DND-41 (cell line): ENCODE measurements around the gene FKBP9.
"Not testable (repeated sequence)": the region's sequence is repeated elsewhere in the genome, so short reads cannot be mapped to it uniquely, and the experiment has no call there.

Source experiments
- EZH2 ChIP-seq: IDR thresholded peaks from 3 replicates; pipeline ENCODE4 v1.6.1; 2012; ENCODE audit warnings: borderline replicate concordance, low read depth, mild to moderate bottlenecking, moderate library complexity, low read length, inconsistent platforms; ENCODE audit not compliant: severe bottlenecking
- TF ChIP-seq, protein P1 (sequence below): IDR thresholded peaks from 2 replicates; pipeline ENCODE4 v1.5.1; 2012; ENCODE audit warnings: borderline replicate concordance, low read length, moderate library complexity, mild to moderate bottlenecking; ENCODE audit not compliant: poor library complexity, severe bottlenecking; ENCODE audit errors: extremely low read depth

DNA sequence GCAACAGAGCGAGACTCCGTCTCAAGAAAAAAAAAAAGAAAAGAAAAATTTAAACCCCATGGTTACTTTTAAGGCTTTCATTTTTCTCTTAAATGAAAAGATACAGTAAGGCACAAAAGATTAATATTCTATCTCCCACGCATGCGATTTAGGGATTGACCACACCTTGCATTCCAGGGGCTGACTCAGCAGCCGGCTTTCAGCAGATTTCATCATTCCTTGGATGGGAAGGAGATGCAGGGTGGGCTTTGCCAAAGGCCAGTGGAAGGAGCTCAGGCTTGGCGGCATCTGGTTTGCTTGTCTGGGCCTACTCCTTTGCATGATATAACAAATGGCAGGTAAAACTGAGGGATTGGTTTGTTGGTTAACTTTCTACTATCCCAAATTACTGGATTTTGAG, 22.0 kb downstream of the FKBP9 start:
- TF ChIP-seq, protein P1, sequence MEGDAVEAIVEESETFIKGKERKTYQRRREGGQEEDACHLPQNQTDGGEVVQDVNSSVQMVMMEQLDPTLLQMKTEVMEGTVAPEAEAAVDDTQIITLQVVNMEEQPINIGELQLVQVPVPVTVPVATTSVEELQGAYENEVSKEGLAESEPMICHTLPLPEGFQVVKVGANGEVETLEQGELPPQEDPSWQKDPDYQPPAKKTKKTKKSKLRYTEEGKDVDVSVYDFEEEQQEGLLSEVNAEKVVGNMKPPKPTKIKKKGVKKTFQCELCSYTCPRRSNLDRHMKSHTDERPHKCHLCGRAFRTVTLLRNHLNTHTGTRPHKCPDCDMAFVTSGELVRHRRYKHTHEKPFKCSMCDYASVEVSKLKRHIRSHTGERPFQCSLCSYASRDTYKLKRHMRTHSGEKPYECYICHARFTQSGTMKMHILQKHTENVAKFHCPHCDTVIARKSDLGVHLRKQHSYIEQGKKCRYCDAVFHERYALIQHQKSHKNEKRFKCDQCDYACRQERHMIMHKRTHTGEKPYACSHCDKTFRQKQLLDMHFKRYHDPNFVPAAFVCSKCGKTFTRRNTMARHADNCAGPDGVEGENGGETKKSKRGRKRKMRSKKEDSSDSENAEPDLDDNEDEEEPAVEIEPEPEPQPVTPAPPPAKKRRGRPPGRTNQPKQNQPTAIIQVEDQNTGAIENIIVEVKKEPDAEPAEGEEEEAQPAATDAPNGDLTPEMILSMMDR = not testable (repeated sequence)
- TF ChIP-seq EZH2 = not testable (repeated sequence)
